T-helper 2 cell treated with Interferon-gamma antibody and Interleukin-4, amounts not matched to agents 5 μg/mL and 100 μg/mL, for 36 hours (primary cell): ENCODE measurements around the gene VCP.

Source experiments
- DNase-seq: peaks from one replicate; pipeline ENCODE4 v3.0.0; 2021; ENCODE audit warnings: low spot score
- H3K27ac Mint-ChIP-seq: one replicate; pipeline ENCODE4 v1.8.0; 2021; ENCODE audit warnings: mild to moderate bottlenecking, mixed read lengths
- H3K27me3 Mint-ChIP-seq: one replicate; pipeline ENCODE4 v1.8.0; 2021; ENCODE audit warnings: low read depth, mixed read lengths
- H3K36me3 Mint-ChIP-seq: one replicate; pipeline ENCODE4 v1.8.0; 2021; ENCODE audit warnings: low read depth, mixed read lengths
- H3K4me1 Mint-ChIP-seq: one replicate; pipeline ENCODE4 v1.8.0; 2021; ENCODE audit warnings: low read depth, mixed read lengths
- H3K4me3 Mint-ChIP-seq: one replicate; pipeline ENCODE4 v1.8.0; 2022; ENCODE audit warnings: mild to moderate bottlenecking, moderate library complexity, mixed read lengths
- H3K9me3 Mint-ChIP-seq: one replicate; pipeline ENCODE4 v1.8.0; 2021; ENCODE audit warnings: mixed read lengths

Gene VCP

DNA sequence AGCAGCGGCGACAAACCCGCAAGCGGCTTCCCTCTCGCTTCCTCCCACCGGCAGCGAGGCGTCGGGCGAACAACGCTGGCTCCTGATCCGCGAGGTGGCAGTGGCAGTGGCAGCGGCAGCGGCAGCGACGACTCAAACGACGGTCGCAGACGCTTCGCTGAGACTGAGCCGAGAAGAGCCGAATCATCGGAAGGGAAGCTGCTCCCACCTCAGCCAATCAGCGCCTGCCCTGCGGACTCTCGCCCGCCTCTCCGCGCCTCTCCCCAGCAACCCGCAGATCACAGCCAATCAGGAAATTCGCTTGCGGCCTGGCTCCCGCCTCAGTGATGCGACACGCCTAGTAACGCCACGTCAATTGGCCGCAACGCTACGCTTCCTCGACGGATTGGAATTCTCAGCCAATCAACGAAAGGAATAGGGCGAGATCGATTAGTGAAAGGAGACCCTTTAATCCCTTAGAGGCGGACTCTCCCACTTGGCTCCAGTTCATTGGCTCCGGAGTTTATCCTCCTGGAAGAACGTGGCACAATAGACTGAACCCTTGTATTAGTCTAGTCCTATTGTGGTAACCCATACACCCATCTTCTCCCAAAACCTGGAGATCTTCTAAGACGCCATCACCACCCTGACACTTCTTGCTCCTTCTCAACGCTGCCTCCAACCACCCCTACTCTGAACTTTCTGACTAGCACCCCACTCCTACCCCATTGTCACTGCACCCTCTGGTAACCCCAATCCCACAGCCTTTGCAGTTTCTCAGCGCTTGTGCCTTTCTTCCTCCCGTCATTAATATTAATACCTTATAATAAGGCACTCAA is at the start of gene VCP:
TSS of gene VCP (minus strand) at position 165 of the 818 bp plus-strand sequence. CDS start 272 bp downstream, outside the sequence.
- peak; percentile 98 for DNase-seq
- Mint-ChIP-seq H3K4me3 (peak within 1 kb of the TSS; percentile 88), H3K36me3 (peaks cover 67% of the 10 kb centered on the region), H3K27me3 (no peaks in the 10 kb centered on the region), H3K4me1 (peaks cover 48% of the 10 kb centered on the region), H3K9me3 (no peaks in the 10 kb centered on the region), H3K27ac (peak within 1 kb of the TSS; percentile 92)

DNA sequence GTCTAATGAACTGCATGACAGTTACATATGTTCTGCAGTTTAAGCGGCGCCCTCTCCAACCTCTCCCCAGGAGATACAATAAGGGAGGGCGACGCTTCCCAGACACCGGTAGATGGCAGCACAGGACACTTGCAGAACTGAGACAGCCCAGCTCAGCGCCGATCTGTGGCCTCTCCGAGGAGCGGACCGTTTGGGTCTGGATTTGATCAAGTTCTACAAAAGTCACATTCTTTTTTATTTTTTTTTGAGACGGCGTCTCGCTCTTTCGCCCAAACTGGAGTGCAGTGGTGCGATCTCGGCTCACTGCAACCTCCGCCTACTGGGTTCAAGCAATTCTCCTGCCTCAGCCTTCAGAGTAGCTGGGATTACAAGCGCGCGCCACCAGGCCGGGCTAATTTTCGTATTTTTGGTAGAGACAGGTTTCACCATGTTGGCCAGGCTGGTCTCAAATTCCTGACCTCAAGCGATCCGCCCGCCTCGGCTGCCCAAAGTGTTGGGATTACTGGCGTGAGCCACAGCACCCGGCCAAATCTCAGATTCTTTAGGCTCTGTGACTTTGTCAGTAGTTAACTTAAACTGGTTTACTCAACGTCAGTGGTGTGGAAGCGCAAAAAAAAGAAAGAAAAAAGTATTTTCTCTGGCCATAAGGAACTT is 44.6 kb upstream of the VCP start:
- H3K27ac Mint-ChIP-seq: peak overlapping the region; percentile 93
- peak overlapping the region; percentile 99 for H3K4me3 Mint-ChIP-seq
- peaks cover 38% of the 10 kb centered on the region for H3K4me1 Mint-ChIP-seq
- DNase-seq: peak; percentile 81
- H3K27me3 Mint-ChIP-seq: no peaks in the 10 kb centered on the region
- no peaks in the 10 kb centered on the region for H3K9me3 Mint-ChIP-seq
- H3K36me3 Mint-ChIP-seq: peaks cover 4% of the 10 kb centered on the region

- Mint-ChIP-seq H3K4me1 (peaks cover 42% of the 10 kb centered on the region), H3K27me3 (no peaks in the 10 kb centered on the region), H3K36me3 (peaks cover 4% of the 10 kb centered on the region), H3K27ac (peak overlapping the region; percentile 93), H3K9me3 (no peaks in the 10 kb centered on the region), H3K4me3 (peak overlapping the region; percentile 99)
- DNase-seq: no peak
Observed at GRCh38 chr9:35116539-35116897, 44.1 kb upstream of the VCP start.

DNA sequence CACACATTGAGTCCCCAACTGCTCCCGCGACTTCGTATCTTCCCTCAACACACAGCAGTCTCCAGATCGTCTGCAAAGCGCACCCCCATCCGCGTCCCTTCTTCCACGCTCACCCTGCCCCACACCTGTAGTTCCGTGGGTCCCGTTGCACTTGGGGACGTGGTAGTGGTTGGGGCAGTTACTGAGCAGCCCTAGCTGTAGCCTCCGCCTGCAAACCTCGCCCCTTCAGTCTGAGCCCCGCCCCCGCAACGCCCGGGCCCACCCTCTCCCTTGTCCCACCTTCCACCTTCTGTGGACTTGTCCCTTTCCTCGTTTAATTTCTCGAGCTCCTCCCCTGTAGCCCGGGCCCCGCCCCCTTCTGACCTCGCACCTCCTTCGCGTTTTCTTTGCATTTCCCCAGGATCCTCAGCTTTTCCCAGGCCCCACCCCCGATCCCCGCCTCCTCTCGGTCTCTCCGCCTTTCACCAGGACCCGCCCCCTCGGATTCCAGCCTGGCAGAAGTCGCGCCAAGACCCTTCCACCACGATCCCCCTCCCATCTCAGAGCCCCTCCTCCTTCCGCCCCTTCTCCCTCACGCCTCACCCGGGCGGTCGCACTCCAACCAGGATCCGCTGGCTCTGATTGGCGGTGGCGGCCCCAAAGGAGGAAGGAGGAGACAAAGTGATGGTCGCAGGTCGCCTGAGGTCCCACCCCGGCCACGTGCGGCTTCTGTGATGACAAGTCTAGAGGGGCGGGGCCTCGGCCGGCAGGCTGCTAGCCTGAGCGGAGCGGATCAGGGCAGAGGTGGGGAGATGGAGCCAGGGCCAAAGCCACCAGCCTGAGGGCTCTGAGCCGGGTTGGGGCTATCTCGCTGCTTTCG is 43.5 kb upstream of the VCP start, which contains the start of gene ATOSB:
TSS of gene ATOSB (minus strand) at position 183 of the 859 bp plus-strand sequence. CDS start 7,588 bp downstream, outside the sequence.
- peak within 1 kb of the TSS; percentile 99 for H3K4me3 Mint-ChIP-seq
- H3K9me3 Mint-ChIP-seq: no peaks in the 10 kb centered on the region
- DNase-seq: peak; percentile 92
- peak within 1 kb of the TSS; percentile 93 for H3K27ac Mint-ChIP-seq
- peaks cover 4% of the 10 kb centered on the region for H3K36me3 Mint-ChIP-seq
- no peaks in the 10 kb centered on the region for H3K27me3 Mint-ChIP-seq
- peaks cover 43% of the 10 kb centered on the region for H3K4me1 Mint-ChIP-seq

- no peaks in the 10 kb centered on the region for H3K9me3 Mint-ChIP-seq
- peak overlapping the region; percentile 93 for H3K27ac Mint-ChIP-seq
- H3K36me3 Mint-ChIP-seq: peaks cover 4% of the 10 kb centered on the region
- peak; percentile 43 for DNase-seq
- H3K27me3 Mint-ChIP-seq: no peaks in the 10 kb centered on the region
- H3K4me1 Mint-ChIP-seq: peaks cover 51% of the 10 kb centered on the region
- H3K4me3 Mint-ChIP-seq: peak overlapping the region; percentile 99
Observed at GRCh38 chr9:35114840-35115628, 42.6 kb upstream of the VCP start.

GRCh38 chr9:35114113-35114839 is 41.9 kb upstream of the VCP start:
- peaks cover 4% of the 10 kb centered on the region for H3K36me3 Mint-ChIP-seq
- H3K27me3 Mint-ChIP-seq: peaks cover 2% of the 10 kb centered on the region
- peak overlapping the region; percentile 99 for H3K4me3 Mint-ChIP-seq
- H3K4me1 Mint-ChIP-seq: peaks cover 54% of the 10 kb centered on the region
- DNase-seq: peak; percentile 78
- no peaks in the 10 kb centered on the region for H3K9me3 Mint-ChIP-seq
- H3K27ac Mint-ChIP-seq: peak overlapping the region; percentile 93

GRCh38 chr9:35112257-35113020 is 40.0 kb upstream of the VCP start:
- Mint-ChIP-seq H3K27me3 (peaks cover 2% of the 10 kb centered on the region), H3K4me3 (peak overlapping the region; percentile 80), H3K27ac (peak overlapping the region; percentile 66), H3K4me1 (peaks cover 54% of the 10 kb centered on the region), H3K36me3 (peaks cover 9% of the 10 kb centered on the region), H3K9me3 (no peaks in the 10 kb centered on the region)
- DNase-seq: no peak

DNA sequence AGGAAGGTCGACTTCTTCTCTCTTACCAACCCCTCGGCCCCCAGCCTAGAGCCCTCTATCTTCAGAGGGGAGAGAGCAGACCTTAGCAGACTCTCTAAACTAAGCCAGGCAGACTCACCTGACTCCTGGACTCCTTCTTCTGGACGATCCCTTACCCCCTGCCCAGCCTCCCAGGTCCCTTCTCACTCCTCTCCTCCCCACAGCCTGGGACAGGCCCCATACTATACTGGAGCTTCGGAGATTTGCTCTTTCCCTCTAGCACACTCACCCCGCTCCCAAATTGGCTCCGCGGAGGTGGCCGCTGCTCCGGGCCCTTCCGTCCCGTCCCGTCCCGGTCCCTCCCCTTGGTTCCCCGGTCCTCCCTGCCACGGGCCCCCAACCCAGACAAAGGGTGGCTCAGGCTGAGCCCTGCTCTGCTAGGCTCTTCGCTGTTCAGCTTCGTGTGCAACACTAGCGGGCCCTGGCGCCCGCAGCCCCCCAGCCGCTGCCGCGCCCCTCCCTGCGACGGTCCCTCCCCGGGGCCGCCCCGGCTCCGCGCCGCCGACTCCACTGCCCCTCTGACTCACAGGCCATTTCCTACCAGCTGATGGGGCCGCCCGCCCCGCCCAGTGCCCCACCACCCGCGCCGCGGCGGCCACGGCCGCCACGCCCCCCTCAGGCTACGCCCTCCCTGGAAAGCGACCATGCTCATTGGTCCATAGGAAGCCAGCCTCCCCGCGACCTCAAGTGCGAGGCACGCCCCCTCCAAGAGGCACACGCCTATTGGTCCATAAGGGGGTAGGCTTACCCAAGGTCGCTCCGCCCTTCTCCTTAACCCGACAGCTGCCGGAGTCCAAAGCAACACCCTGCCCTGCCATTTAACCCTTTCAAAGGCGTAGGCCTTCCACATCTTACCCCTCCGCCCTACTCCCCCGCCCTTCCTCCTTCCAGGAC is 38.8 kb upstream of the VCP start:
- peaks cover 44% of the 10 kb centered on the region for H3K4me1 Mint-ChIP-seq
- peaks cover 9% of the 10 kb centered on the region for H3K36me3 Mint-ChIP-seq
- peak overlapping the region; percentile 66 for H3K27ac Mint-ChIP-seq
- peak overlapping the region; percentile 80 for H3K4me3 Mint-ChIP-seq
- DNase-seq: peak; percentile 93
- peaks cover 2% of the 10 kb centered on the region for H3K27me3 Mint-ChIP-seq
- no peaks in the 10 kb centered on the region for H3K9me3 Mint-ChIP-seq

- Mint-ChIP-seq H3K27me3 (peaks cover 2% of the 10 kb centered on the region), H3K36me3 (peaks cover 14% of the 10 kb centered on the region), H3K4me3 (peak overlapping the region; percentile 80), H3K27ac (no peak overlapping the region), H3K4me1 (peaks cover 40% of the 10 kb centered on the region), H3K9me3 (no peaks in the 10 kb centered on the region)
- DNase-seq: no peak
Observed at GRCh38 chr9:35110327-35110761, 37.9 kb upstream of the VCP start.

DNA sequence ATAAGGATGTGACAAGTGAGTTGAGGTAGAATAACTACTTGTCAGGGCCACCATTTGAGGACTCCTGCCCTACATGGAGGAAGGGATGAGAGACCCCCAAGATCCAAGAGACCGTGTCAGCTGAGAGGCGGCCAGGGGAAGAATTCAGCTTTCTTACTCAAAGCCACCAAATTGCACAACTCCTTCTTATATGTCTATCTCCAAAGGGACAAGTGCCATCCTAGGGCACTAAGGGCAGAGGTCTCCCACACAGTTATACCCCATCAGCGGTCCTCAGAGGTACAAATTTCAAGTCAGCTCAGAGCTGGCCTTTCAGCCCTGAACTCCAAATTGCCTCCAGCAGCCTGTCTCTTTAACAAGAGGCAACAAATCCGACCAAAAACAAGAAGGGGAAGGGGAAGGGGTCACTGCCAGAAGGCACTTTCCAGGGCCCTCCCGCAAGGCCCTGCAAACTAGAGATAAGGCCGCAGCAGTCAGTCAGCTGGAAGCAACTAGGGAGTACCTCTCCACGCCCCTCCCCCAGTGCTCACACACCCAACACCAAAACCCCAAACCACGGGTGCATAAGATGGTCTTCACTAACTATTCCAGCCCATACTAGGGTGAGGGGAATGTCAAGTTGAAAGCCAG is 36.6 kb upstream of the VCP start:
- H3K4me1 Mint-ChIP-seq: peaks cover 31% of the 10 kb centered on the region
- peaks cover 20% of the 10 kb centered on the region for H3K36me3 Mint-ChIP-seq
- no peak for DNase-seq
- H3K9me3 Mint-ChIP-seq: no peaks in the 10 kb centered on the region
- H3K27me3 Mint-ChIP-seq: peaks cover 2% of the 10 kb centered on the region
- no peak overlapping the region for H3K4me3 Mint-ChIP-seq
- no peak overlapping the region for H3K27ac Mint-ChIP-seq

- Mint-ChIP-seq H3K4me1 (peaks cover 27% of the 10 kb centered on the region), H3K27ac (no peak overlapping the region)
Observed at GRCh38 chr9:35108461-35108860, 36.0 kb upstream of the VCP start.

More at GRCh38 chr9:35108461-35108860, 36.0 kb upstream of the VCP start:
- Mint-ChIP-seq H3K9me3 (no peaks in the 10 kb centered on the region), H3K36me3 (peaks cover 16% of the 10 kb centered on the region), H3K27me3 (peaks cover 2% of the 10 kb centered on the region), H3K4me3 (no peak overlapping the region)
- DNase-seq: no peak
